Thyroid gland (tissue), 4 donors: ENCODE measurements around the gene BRAT1. TPM values are rescaled to one million over a fixed set of nuclear protein-coding genes. Genes with fewer than 3 reads are reported as not detected.
"Not testable (repeated sequence)": the region's sequence is repeated elsewhere in the genome, so short reads cannot be mapped to it uniquely, and the experiment has no call there.

Experiments
- DNase-seq, 2 donors: peaks; one replicate each; pipeline ENCODE4 v3.0.0-alpha.2; 2019
- H3K27ac ChIP-seq, 3 donors: fragments of 200-600 bp; sonication (generic); 1 replicate in 2 of 3; 2 replicates in 1 of 3; pipeline ENCODE4 v1.5.1; 2016 to 2019; ENCODE audit warnings: mild to moderate bottlenecking in 1 of 3, moderate library complexity in 1 of 3
- H3K27me3 ChIP-seq: fragments of 200-600 bp; sonication (generic); one replicate; pipeline ENCODE4 v1.5.1; 2019
- H3K36me3 ChIP-seq, 2 donors: fragments of 200-600 bp; sonication (generic); one replicate each; pipeline ENCODE4 v1.5.1; 2016 to 2019
- H3K4me1 ChIP-seq, 2 donors: fragments of 200-600 bp; sonication (generic); one replicate each; pipeline ENCODE4 v1.5.1; 2017 to 2019
- H3K4me3 ChIP-seq, 3 donors: fragments of 200-600 bp; sonication (generic); replicated peaks in 1 of 3; 1 replicate in 2 of 3; 2 replicates in 1 of 3; pipeline ENCODE4 v1.5.1; 2016; ENCODE audit warnings: mild to moderate bottlenecking in 1 of 3
- H3K9me3 ChIP-seq: fragments of 200-600 bp; sonication (generic); one replicate; pipeline ENCODE4 v1.5.1; 2017
- CTCF ChIP-seq, 6 experiments: fragments of 200-600 bp in 3 of 6; fragments of 450-650 bp in 3 of 6; sonication (generic) in 3 of 6; IDR thresholded peaks; one replicate each; pipeline ENCODE4 v1.5.1; 2016 to 2019; ENCODE audit warnings: antibody characterized with exemption in 6 of 6, mild to moderate bottlenecking in 2 of 6, inconsistent platforms in 1 of 6, moderate library complexity in 1 of 6
- POLR2A ChIP-seq, 2 donors: fragments of 450-650 bp; IDR thresholded peaks; one replicate each; pipeline ENCODE4 v1.6.1; 2017; ENCODE audit warnings: antibody characterized with exemption in 2 of 2, mild to moderate bottlenecking in 2 of 2, moderate library complexity in 1 of 2
- WGBS, 2 donors: methylation state at CpG; one replicate each; pipeline ENCODE4 v1.1.5; 2017; 5-methylcytosine and 5-hydroxymethylcytosine counted together
- intact Hi-C: fragments of 100-400 bp; cut with DNase I; formaldehyde crosslinking; loops from one replicate; pipeline ENCODE4 v1.15.1; 2023
- total RNA-seq, 4 donors: library from RNA; depleted of rRNA; stranded (reverse); fragments of >200 nt; gene quantifications; one replicate each; pipeline ENCODE4 v1.2.3, GENCODE V29; 2016

Gene BRAT1
- total RNA-seq, 4 donors from 2014 or later, result 37.2 to 51.8 (median 45.6) TPM

GRCh38 chr7:2531796-2532110 is 23.6 kb downstream of the BRAT1 start:
- H3K36me3 ChIP-seq, H3K4me3 ChIP-seq, DNase-seq, intact Hi-C loops, H3K27me3 ChIP-seq, H3K9me3 ChIP-seq, H3K27ac ChIP-seq: not testable (repeated sequence)
- peaks cover 0 to 39% of the 10 kb centered on the region in 2 donors for H3K4me1 ChIP-seq
- 31% methylated on average over 4 of the region's 17 CpGs; no CpG with 5 or more reads in 1 of the 2 donors for WGBS, 2 donors

GRCh38 chr7:2530994-2531795 is 24.1 kb downstream of the BRAT1 start:
- H3K36me3 ChIP-seq, DNase-seq, intact Hi-C loops, H3K27ac ChIP-seq, H3K27me3 ChIP-seq, H3K4me3 ChIP-seq, H3K9me3 ChIP-seq: not testable (repeated sequence)
- 53 to 57% methylated on average over 13 to 16 of the region's 43 CpGs for WGBS, 2 donors
- peaks cover 0 to 39% of the 10 kb centered on the region in 2 donors for H3K4me1 ChIP-seq

- DNase-seq, result no peak
- intact Hi-C loops, result no loop called here
- 72 to 74% methylated on average over 14 to 16 of the region's 16 CpGs for WGBS, 2 donors
- no peaks in the 10 kb centered on the region for H3K36me3 ChIP-seq
- H3K27me3 ChIP-seq, result no peaks in the 10 kb centered on the region
- no peaks in the 10 kb centered on the region for H3K9me3 ChIP-seq
- no peak overlapping the region for H3K27ac ChIP-seq
- TF ChIP-seq POLR2A (IDR thresholded peaks at IDR 0.05), result no peak
- no peak for TF ChIP-seq CTCF (IDR thresholded peaks at IDR 0.05)
- no peak overlapping the region for H3K4me3 ChIP-seq
- peaks cover 0 to 39% of the 10 kb centered on the region in 2 donors for H3K4me1 ChIP-seq
Observed at GRCh38 chr7:2530071-2530987, 25.0 kb downstream of the BRAT1 start.

- Histone ChIP-seq H3K36me3 (no peaks in the 10 kb centered on the region), H3K27me3 (no peaks in the 10 kb centered on the region), H3K4me1 (peaks cover 6 to 45% of the 10 kb centered on the region in 2 donors), H3K9me3 (no peaks in the 10 kb centered on the region), H3K4me3 (no peak overlapping the region), H3K27ac (peak overlapping the region in 1 of 3 donors; percentile 30)
- intact Hi-C loops, result no loop called here
- TF ChIP-seq CTCF (IDR thresholded peaks at IDR 0.05) (no peak), POLR2A (IDR thresholded peaks at IDR 0.05) (no peak)
- no peak for DNase-seq
- 58 to 70% methylated on average over 12 to 19 of the region's 30 CpGs for WGBS, 2 donors
Observed at GRCh38 chr7:2529161-2530070, 25.9 kb downstream of the BRAT1 start.

- H3K9me3 ChIP-seq, result no peaks in the 10 kb centered on the region
- H3K27ac ChIP-seq, result no peak overlapping the region
- H3K4me1 ChIP-seq, result peaks cover 14 to 53% of the 10 kb centered on the region in 2 donors
- no peak for DNase-seq
- no peak overlapping the region for H3K4me3 ChIP-seq
- intact Hi-C loops, result no loop called here
- no peaks in the 10 kb centered on the region for H3K36me3 ChIP-seq
- TF ChIP-seq CTCF (IDR thresholded peaks at IDR 0.05) (no peak), POLR2A (IDR thresholded peaks at IDR 0.05) (no peak)
- H3K27me3 ChIP-seq, result no peaks in the 10 kb centered on the region
- 78 to 84% methylated on average over 10 to 17 of the region's 18 CpGs for WGBS, 2 donors
Observed at GRCh38 chr7:2528481-2529095, 26.7 kb downstream of the BRAT1 start.
